Prostate gland (tissue), 2 donors: Measurements from ENCODE around the gene TASP1. TPM values are rescaled to one million over a fixed set of nuclear protein-coding genes. Genes with fewer than 3 reads are reported as not detected.

Experiments
- DNase-seq: peaks from one replicate; pipeline ENCODE4 v3.0.0-alpha.2; 2019; ENCODE audit warnings: low spot score
- H3K27ac ChIP-seq, 2 donors: fragments of 200-600 bp; sonication (generic); 2 replicates each; pipeline ENCODE4 v1.5.1; 2017 to 2019
- H3K27me3 ChIP-seq: fragments of 200-600 bp; sonication (generic); replicated peaks from 2 replicates; pipeline ENCODE4 v1.5.1; 2019; ENCODE audit not compliant: insufficient read depth
- H3K36me3 ChIP-seq, 2 donors: fragments of 200-600 bp; sonication (generic); 1 replicate in 1 of 2; 2 replicates in 1 of 2; pipeline versions ENCODE4 v1.5.1 to v1.8.1; 2017 to 2019
- H3K4me1 ChIP-seq: fragments of 200-600 bp; sonication (generic); replicated peaks from 2 replicates; pipeline ENCODE4 v1.5.1; 2019
- H3K4me3 ChIP-seq, 2 donors: fragments of 200-600 bp; sonication (generic); 2 replicates each; pipeline ENCODE4 v1.5.1; 2017 to 2019
- H3K9me3 ChIP-seq: fragments of 200-600 bp; sonication (generic); 2 replicates; pipeline ENCODE4 v1.5.1; 2017
- CTCF ChIP-seq, 4 experiments: fragments of 200-600 bp in 2 of 4; fragments of 450-650 bp in 2 of 4; sonication (generic) in 2 of 4; IDR thresholded peaks; 1 replicate in 3 of 4; 2 replicates in 1 of 4; pipeline ENCODE4 v1.5.1; 2016 to 2019; ENCODE audit warnings: antibody characterized with exemption in 4 of 4, mild to moderate bottlenecking in 2 of 4, moderate library complexity in 2 of 4
- POLR2A ChIP-seq: fragments of 450-650 bp; IDR thresholded peaks from one replicate; pipeline ENCODE4 v1.6.1; 2016; ENCODE audit warnings: antibody characterized with exemption, mild to moderate bottlenecking
- POLR2AphosphoS5 ChIP-seq: sonication (generic); formaldehyde crosslinking; IDR thresholded peaks from one replicate; pipeline ENCODE4 v1.6.1; 2017; ENCODE audit warnings: antibody characterized with exemption
- WGBS: methylation state at CpG from one replicate; pipeline ENCODE4 v1.1.5; 2018; 5-methylcytosine and 5-hydroxymethylcytosine counted together
- intact Hi-C: fragments of 100-400 bp; cut with DNase I; formaldehyde crosslinking; loops from one replicate; pipeline ENCODE4 v1.14.2; 2022
- total RNA-seq, 2 donors: library from RNA; depleted of rRNA; stranded (reverse); fragments of >200 nt; gene quantifications; one replicate each; pipeline ENCODE4 v1.1.0, GENCODE V29; 2016

The TASP1 gene
- total RNA-seq, 2 donors from 2014 or later = 9.3 to 14.2 TPM

GRCh38 chr20:13401596-13401995 is 237.1 kb downstream of the TASP1 start:
- no peaks in the 10 kb centered on the region for H3K9me3 ChIP-seq
- WGBS = 100% methylated on average over 1 of the region's 1 CpG
- H3K27me3 ChIP-seq = no peaks in the 10 kb centered on the region
- DNase-seq = no peak
- H3K4me3 ChIP-seq = no peak overlapping the region
- intact Hi-C loops = no loop called here
- H3K27ac ChIP-seq = no peak overlapping the region
- H3K4me1 ChIP-seq = no peaks in the 10 kb centered on the region
- TF ChIP-seq POLR2AphosphoS5 (no peak), CTCF (IDR thresholded peaks at IDR 0.05) (no peak), POLR2A (no peak)
- H3K36me3 ChIP-seq = no peaks in the 10 kb centered on the region

GRCh38 chr20:13400453-13400852 is 238.3 kb downstream of the TASP1 start:
- no peak overlapping the region for H3K27ac ChIP-seq
- no peaks in the 10 kb centered on the region for H3K9me3 ChIP-seq
- intact Hi-C loops = no loop called here
- no peaks in the 10 kb centered on the region for H3K27me3 ChIP-seq
- H3K4me1 ChIP-seq = no peaks in the 10 kb centered on the region
- no peak for DNase-seq
- H3K4me3 ChIP-seq = no peak overlapping the region
- no peaks in the 10 kb centered on the region for H3K36me3 ChIP-seq
- TF ChIP-seq CTCF (IDR thresholded peaks at IDR 0.05) (no peak), POLR2AphosphoS5 (no peak), POLR2A (no peak)
- WGBS = 78% methylated on average over 2 of the region's 2 CpGs

GRCh38 chr20:13397300-13397724 is 241.4 kb downstream of the TASP1 start:
- TF ChIP-seq POLR2AphosphoS5 (no peak), POLR2A (no peak), CTCF (IDR thresholded peaks at IDR 0.05) (no peak)

GRCh38 chr20:13396826-13397225 is 241.9 kb downstream of the TASP1 start:
- intact Hi-C loops = no loop called here
- no peak for DNase-seq
- H3K4me1 ChIP-seq = no peaks in the 10 kb centered on the region
- H3K27me3 ChIP-seq = no peaks in the 10 kb centered on the region
- no peaks in the 10 kb centered on the region for H3K9me3 ChIP-seq
- no peak overlapping the region for H3K4me3 ChIP-seq
- TF ChIP-seq CTCF (IDR thresholded peaks at IDR 0.05) (no peak), POLR2AphosphoS5 (no peak), POLR2A (no peak)
- H3K36me3 ChIP-seq = no peaks in the 10 kb centered on the region
- H3K27ac ChIP-seq = no peak overlapping the region

More at GRCh38 chr20:13397300-13397724, 241.4 kb downstream of the TASP1 start:
- WGBS = 68% methylated on average over 1 of the region's 1 CpG
- intact Hi-C loops = no loop called here
- H3K27ac ChIP-seq = no peak overlapping the region
- H3K4me1 ChIP-seq = no peaks in the 10 kb centered on the region
- no peaks in the 10 kb centered on the region for H3K27me3 ChIP-seq
- no peak for DNase-seq
- no peaks in the 10 kb centered on the region for H3K9me3 ChIP-seq
- no peaks in the 10 kb centered on the region for H3K36me3 ChIP-seq
- H3K4me3 ChIP-seq = no peak overlapping the region

GRCh38 chr20:13396022-13396421 is 242.7 kb downstream of the TASP1 start:
- Histone ChIP-seq H3K27ac (no peak overlapping the region), H3K4me3 (no peak overlapping the region), H3K27me3 (no peaks in the 10 kb centered on the region), H3K4me1 (no peaks in the 10 kb centered on the region), H3K9me3 (no peaks in the 10 kb centered on the region), H3K36me3 (no peaks in the 10 kb centered on the region)
- 50% methylated on average over 3 of the region's 3 CpGs for WGBS
- TF ChIP-seq POLR2AphosphoS5 (no peak), POLR2A (no peak), CTCF (IDR thresholded peaks at IDR 0.05) (no peak)
- DNase-seq = no peak
- intact Hi-C loops = no loop called here
